GF-D8 (cell line): Measurements from ENCODE around the gene NINJ1.

ENCODE experiments used
- DNase-seq: peaks from one replicate; lab custom pipeline; 2025; lab: John Stamatoyannopoulos, UW

Gene NINJ1

DNA sequence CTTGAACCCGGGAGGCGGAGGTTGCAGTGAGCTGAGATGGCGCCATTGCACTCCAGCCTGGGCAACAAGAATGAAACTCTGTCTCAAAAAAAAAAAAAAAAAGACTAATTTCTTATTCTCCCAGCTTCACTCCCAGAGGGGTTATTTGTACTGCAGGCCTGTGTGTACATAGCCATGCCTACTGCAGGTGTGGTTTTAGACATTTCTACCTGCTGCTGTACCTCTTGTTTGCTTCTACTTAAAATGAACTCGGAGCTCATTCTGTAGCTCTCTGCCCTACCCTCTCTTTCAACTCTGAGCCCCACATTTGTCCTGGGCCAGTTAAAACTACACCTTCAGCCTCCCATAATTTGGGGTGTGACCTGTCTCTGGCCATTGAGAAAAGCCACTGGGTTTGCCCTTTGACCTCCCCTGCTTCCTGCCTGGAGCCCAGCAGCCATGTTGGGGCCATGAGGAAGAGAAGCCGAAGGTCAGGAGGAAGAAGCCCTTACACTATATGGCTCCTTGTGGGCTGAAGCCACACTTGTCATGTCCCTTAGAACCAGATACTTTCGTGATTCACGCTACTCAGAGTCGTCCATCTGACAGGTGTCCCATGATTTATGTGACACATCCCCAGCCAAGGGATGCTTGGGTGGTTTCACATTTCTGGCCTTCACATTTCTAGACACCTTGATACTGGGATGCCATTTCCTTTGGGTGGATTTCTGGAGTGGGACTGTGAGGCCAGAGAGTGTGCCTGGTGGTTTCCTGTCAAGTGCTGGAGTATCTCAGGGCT is 47.4 kb downstream of the NINJ1 start:
- no peak for DNase-seq

DNA sequence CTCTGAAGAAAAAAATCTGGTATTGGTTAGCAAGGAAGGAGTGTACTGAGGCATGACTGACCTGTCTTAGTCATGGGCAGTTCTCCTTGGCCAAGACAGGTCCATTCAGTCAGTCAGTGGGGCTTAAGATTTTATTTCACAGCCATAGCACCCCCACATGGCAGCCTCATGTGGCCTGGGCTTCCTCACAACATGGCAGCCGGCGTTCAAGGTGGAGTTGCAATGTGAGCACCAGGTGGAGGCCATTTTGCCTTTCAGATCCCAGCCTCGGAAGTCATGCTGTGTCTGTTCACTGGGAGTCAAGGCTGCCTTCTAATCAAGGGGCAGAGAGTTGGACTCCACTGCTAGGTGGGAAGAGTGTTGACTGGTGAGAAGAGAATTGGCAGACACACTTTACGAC is 48.4 kb downstream of the NINJ1 start:
- no peak for DNase-seq

DNA sequence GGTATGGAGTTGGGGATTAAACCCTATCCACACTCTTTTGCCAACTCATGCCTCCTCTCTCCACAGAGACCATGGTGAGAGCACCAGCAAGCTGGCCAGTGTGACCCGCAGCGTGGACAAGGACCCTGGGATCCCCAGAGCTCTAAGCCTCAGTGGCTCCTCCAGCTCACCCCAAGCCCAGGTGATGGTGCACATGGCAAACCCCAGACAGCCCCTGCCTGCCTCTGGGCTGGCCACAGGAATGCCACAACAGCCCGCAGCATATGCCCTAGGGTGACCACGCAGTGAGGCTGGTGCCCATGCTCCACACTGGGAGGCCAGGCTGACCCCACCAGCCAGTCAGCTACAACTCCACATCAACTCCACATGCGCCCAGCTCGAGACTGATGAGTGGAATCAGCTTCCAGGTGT is 49.6 kb downstream of the NINJ1 start:
- DNase-seq = no peak

DNA sequence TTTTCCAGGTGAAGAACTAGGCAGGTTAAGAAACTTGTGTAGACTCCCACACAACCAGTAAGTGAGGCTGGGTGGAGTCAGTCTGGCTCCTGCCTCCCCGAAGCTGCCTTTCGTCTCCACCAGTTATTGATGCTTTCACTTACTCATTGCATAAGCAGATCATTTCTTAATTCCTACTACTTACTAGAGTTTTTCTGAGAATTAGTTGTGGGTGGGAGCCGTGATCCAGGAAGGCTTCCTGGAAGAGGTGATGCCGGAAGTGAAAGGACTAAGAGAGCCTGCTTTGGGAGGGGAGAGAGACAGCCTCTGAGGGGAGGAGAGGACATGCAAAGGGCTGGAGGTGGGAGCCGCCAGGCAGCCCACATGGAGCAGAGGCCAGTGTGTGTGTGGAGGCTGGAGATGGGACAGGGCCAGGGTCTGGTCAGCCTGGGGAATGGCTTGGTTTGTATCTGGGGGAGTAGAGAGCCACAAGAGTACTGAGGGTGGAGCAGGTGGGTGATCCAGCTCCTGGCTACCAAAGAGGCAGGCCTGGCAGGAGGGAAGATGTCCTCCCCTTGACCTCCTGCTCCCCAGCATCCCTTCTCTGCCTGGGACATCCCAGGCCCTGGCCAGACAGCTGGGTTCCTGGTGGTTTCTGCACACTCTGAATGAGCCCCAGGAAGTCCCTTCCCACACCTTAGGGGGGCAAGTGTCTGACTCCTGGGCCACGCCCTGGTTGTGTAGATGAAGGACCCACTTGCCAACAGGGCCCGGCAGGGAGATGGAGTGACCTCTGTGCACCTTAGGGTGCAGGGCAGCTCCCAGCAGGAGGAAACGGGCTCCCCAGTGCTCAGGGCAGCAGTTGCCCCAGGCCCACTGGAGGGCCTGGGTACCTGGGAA is 50.2 kb downstream of the NINJ1 start:
- DNase-seq = peak; percentile 53

DNA sequence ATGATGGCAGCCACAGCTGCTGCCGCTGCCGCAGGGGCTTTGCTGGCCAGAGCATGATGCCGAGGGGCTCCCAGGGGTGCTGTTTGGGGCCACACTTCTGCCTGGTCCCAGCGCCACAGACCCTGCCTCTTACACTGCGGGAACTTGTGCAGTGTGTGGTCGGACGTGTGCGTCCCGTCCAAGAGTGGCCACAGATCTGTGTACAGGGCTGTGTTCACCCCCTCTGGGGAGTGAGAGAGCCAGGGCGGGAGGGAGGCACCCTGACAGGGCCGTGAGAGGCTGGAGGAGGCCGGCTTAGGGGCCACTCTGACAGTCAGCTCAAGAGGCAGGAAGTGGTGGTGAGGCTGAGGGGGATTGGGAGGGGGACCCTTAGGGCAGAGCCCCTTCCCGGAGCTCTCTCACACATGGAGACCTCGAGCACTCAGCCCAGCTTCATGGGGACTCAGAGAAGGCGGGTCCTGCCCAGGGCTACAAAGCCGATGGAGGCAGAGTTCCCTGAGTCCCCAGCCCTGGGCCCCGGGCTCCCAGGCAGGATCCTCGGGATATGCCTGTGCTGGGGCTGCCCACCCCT is 51.1 kb downstream of the NINJ1 start:
- no peak for DNase-seq

DNA sequence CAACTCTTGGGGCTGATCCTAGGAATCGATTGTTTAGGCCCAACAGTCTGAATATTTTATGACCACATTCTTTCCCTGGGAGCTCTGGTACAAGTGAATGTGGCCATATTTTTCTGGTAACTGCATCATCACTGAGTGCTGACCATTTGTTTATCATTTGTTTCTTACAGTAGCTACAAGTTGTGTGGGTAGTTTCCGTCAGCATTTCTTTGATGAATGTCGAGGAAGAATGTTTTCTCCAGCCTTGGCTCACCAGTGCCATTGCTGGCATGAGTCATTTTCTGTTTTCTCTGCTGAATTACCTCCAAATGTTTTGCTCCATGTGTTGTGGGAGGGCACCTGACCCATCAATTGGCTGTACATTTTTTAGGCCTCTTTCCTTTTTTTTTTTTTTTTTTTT is 52.1 kb downstream of the NINJ1 start:
- DNase-seq = no peak

DNA sequence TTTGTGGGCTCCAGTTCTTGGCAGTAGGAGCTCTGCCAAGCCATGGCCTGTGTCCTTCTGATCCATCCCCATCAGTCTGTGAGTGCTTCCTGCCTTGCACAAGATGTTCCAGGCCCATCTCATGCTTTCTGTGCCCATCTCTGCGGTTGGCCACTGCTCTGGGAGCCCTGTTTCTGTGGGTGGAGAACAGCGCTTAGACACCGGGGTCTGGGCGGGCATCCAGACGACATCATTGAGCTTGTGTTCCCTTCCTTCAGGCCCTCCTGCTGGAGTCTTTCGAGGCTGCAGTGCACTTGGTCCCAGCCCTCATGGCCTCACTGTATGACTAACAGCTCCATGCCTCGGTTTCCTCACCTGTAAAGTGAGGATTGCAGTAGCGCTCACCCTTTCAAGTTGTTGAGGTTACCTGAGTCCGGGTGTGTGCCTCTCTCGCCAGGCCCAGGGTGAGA is 52.9 kb downstream of the NINJ1 start:
- DNase-seq = no peak

DNA sequence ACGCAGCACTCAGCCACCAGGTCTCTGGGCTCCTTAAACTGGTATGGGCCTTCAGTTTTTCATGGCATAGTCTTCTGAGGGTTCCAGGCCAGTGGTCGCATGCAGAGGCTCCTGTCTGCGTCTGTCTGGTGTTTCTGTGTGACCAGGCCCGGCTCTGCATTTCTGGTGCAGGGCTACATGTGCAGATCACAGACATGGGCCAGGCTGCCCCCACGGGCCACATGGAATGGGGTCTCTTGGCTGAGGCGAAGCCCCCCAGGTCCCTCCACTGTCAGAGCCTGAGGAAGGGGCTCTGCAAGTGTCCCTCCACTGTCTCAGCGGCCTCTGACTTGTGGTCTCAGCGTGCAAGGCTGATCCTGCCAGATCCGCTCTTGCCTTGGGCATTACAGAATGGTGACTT is 53.6 kb downstream of the NINJ1 start:
- no peak for DNase-seq

DNA sequence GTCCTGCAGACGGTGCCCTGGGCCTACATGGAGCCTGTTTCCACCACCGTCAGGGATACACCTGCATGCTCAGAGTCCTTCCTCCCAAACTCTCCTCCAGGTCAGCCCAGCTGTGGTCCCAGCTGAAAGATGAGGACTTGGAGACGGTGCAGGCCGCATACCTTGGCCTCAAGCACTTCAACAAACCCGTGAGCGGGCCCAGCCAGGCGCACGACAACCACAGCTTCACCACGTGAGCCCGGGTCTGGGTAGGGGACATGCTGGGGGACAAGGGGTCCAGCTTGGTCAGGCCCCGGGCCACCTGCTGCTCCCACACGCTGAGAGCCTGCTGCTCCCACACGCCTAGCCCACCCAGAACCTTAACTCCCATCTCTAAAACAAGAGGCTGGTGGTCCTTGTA is 54.7 kb downstream of the NINJ1 start:
- DNase-seq = no peak

DNA sequence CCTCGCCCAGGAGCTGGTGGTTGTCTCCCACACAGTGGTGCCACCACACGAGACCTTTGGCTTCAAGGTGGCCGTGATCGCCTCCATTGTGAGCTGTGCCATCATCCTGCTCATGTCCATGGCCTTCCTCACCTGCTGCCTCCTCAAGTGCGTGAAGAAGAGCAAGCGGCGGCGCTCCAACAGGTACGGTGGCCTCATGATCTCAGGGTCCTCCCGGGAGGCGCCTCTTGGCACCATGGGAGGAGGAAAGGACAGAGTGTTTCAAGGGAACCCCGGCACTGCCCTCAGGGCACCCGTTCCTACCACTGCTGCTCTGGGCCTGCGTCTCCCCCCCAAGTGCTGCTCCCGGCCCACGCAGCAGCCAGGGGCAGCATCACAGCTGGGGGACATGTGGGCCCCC is 56.2 kb downstream of the NINJ1 start:
- no peak for DNase-seq

DNA sequence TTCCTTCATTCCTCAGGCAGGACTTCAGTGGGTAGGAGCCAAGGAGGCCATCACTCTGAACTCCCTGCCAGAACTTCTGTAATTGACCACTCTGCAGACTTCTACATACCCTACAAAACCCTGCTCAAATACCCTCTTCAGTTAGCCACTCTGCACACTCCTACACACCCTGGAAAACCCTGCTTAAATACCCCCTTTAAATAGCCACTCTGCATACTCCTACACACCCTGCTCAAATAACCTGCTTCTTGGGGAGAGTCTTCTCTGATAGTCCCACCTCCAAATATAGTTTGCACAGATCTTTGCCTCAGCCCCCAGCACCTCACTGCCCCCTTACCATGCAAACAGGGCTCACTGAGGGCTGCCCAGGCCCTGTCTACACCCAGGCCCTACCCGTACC is 56.7 kb downstream of the NINJ1 start:
- DNase-seq = no peak

DNA sequence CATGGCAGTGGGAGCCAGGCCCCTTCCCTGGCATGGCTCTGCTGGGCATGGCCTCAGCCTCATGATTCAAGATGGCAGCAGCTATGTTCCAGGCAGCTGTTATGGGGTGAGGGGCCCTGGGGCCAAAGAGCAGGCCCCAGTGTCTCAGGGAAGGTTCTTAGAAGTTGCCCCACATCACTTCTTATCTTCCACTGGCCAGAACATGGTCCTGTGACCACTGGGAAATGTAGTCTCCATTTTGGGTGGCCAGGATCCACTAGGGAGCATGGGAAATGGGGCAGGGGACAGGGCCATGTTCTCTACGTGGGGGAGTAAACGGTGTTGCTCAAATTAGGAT is 57.3 kb downstream of the NINJ1 start:
- no peak for DNase-seq

DNA sequence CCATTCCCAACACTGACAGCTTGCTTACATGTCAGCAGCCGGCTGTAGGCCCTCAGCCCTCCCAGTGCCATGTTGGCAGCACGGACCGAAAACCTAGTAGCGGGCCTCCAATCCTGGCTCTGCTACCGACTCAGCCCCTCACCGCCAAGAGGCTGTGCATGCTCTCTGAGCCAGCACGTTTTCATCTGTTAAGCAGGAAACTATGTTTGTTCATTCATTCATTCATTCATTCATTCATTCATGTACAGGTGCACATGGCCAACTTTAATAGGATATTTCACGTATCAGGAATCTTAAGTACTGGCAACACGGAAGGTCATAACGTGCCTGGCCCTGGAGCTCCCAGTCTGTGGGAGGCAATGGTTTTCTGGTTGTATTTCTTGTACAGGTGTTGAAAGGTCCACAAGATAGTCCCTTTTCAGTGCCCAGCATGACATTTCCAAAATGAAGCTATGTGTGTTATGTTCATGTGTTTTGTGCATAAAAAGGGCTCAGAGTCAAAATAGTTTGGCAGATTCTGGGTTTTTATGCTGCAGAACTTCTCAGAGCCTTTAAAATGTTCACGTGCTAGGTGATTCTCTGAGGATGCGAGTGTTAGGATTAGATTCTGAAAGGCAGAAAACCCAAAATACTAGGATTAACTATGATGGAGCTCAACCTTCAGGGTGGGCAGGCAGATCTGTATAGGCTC is 57.8 kb downstream of the NINJ1 start:
- DNase-seq = no peak

DNA sequence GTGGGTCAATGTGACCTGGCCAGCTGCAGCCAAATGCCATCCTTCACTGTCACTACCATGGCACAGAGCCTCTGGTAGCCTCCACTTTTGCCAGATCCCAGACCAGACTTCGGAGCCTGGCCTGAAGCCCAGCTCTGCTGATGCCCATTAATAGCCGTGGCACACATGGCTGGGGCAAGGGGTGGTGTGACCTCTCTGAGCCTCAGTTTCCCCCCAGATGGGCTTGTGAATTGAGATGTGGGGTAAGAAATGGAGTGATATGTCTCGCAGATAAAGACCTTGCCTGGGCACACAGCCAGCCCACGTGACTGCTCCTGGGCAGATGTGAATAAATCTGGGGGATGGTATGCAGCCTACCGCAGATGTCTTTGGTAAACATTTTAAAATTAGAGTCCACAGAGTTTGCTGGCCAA is 61.7 kb downstream of the NINJ1 start:
- no peak for DNase-seq
